ENCODE measurements around the gene LAMB1.

DNA sequence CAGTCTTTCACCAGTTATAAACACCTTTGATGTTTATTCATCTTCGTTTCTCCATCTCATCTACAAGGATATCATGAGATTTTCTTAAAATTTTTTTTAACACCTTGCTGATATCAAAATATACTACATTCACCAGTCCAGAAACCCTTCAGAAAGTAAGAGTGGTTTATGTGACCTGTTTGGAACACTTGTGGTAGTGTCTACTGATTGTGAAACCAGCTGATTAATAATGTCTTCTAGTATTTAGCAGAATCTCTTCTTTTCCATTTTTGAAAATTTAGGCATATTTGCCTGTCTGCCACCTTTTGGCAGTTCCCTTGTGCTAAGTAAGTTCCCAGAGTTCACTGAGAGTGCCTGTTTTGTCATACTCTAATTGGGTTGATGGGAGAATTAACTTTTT, 93.5 kb downstream of the LAMB1 start:
- no peak for TF ChIP-seq EZH2phosphoT487 (IDR thresholded peaks at IDR 0.05; ENCODE audit: low read depth, severe bottlenecking, unreplicated experiment)
- TF ChIP-seq, protein P1, sequence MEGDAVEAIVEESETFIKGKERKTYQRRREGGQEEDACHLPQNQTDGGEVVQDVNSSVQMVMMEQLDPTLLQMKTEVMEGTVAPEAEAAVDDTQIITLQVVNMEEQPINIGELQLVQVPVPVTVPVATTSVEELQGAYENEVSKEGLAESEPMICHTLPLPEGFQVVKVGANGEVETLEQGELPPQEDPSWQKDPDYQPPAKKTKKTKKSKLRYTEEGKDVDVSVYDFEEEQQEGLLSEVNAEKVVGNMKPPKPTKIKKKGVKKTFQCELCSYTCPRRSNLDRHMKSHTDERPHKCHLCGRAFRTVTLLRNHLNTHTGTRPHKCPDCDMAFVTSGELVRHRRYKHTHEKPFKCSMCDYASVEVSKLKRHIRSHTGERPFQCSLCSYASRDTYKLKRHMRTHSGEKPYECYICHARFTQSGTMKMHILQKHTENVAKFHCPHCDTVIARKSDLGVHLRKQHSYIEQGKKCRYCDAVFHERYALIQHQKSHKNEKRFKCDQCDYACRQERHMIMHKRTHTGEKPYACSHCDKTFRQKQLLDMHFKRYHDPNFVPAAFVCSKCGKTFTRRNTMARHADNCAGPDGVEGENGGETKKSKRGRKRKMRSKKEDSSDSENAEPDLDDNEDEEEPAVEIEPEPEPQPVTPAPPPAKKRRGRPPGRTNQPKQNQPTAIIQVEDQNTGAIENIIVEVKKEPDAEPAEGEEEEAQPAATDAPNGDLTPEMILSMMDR (IDR thresholded peaks at IDR 0.05; ENCODE audit: poor library complexity): no peak
